H9 (cell line): Measurements from ENCODE around the gene CXCL12. TPM values are rescaled to one million over a fixed set of nuclear protein-coding genes. Genes with fewer than 3 reads are reported as not detected.

Experiments used
- DNase-seq: peaks from one replicate; pipeline ENCODE4 v3.0.0-alpha.2; 2017
- H2AFZ ChIP-seq: one replicate; pipeline ENCODE4 v1.6.1; 2013; ENCODE audit warnings: mild to moderate bottlenecking, low read length, control low read depth, moderate library complexity
- H2AK5ac ChIP-seq: 2 replicates; pipeline ENCODE4 v1.6.1; 2013; ENCODE audit warnings: low read length, control low read depth, mixed read lengths; ENCODE audit not compliant: insufficient read length
- H2BK120ac ChIP-seq: one replicate; pipeline ENCODE4 v1.6.1; 2013; ENCODE audit warnings: low read depth, mild to moderate bottlenecking, low read length, control low read depth, inconsistent platforms; ENCODE audit not compliant: poor library complexity, severe bottlenecking
- H2BK12ac ChIP-seq: 2 replicates; pipeline ENCODE4 v1.6.1; 2013; ENCODE audit warnings: low read length, control low read depth, mixed read lengths, low read depth; ENCODE audit not compliant: insufficient read length
- H2BK15ac ChIP-seq: 2 replicates; pipeline ENCODE4 v1.6.1; 2013; ENCODE audit warnings: low read depth, low read length, control low read depth
- H2BK20ac ChIP-seq: one replicate; pipeline ENCODE4 v1.6.1; 2013; ENCODE audit warnings: low read depth, mild to moderate bottlenecking, low read length, control low read depth, inconsistent platforms; ENCODE audit not compliant: poor library complexity, severe bottlenecking
- H2BK5ac ChIP-seq: 2 replicates; pipeline ENCODE4 v1.6.1; 2013; ENCODE audit warnings: low read length, control low read depth, mixed read lengths; ENCODE audit not compliant: insufficient read length
- H3K14ac ChIP-seq: 2 replicates; pipeline ENCODE4 v1.6.1; 2013; ENCODE audit warnings: low read length, control low read depth; ENCODE audit not compliant: insufficient read depth
- H3K18ac ChIP-seq: 2 replicates; pipeline ENCODE4 v1.6.1; 2013; ENCODE audit warnings: low read depth, mild to moderate bottlenecking, mixed read lengths, low read length, control low read depth; ENCODE audit not compliant: insufficient read length
- H3K23ac ChIP-seq: 2 replicates; pipeline ENCODE4 v1.6.1; 2013; ENCODE audit warnings: low read length, control low read depth, mixed read lengths, low read depth; ENCODE audit not compliant: insufficient read length
- H3K23me2 ChIP-seq: 2 replicates; pipeline ENCODE4 v1.6.1; 2013; ENCODE audit warnings: low read depth, mild to moderate bottlenecking, mixed read lengths, low read length, control low read depth; ENCODE audit not compliant: insufficient read length, poor library complexity, severe bottlenecking
- H3K27ac ChIP-seq: 2 replicates; pipeline ENCODE4 v1.5.1; 2013; ENCODE audit warnings: low read length, control low read depth, mixed read lengths, low read depth; ENCODE audit not compliant: insufficient read length
- H3K27me3 ChIP-seq: 2 replicates; pipeline ENCODE4 v1.6.1; 2013; ENCODE audit warnings: low read length, control low read depth, inconsistent platforms; ENCODE audit not compliant: insufficient read depth
- H3K4ac ChIP-seq: 2 replicates; pipeline ENCODE4 v1.6.1; 2013; ENCODE audit warnings: low read depth, mild to moderate bottlenecking, control low read depth, inconsistent platforms, low read length, moderate library complexity
- H3K4me1 ChIP-seq: 2 replicates; pipeline ENCODE4 v1.6.1; 2013; ENCODE audit warnings: low read length, control low read depth, inconsistent platforms; ENCODE audit not compliant: insufficient read depth
- H3K4me2 ChIP-seq: 2 replicates; pipeline ENCODE4 v1.6.1; 2013; ENCODE audit warnings: low read length, control low read depth, mixed read lengths; ENCODE audit not compliant: insufficient read length, insufficient read depth
- H3K56ac ChIP-seq: 2 replicates; pipeline ENCODE4 v1.6.1; 2013; ENCODE audit warnings: low read depth, mild to moderate bottlenecking, mixed read lengths, low read length, control low read depth; ENCODE audit not compliant: insufficient read length
- H3K79me1 ChIP-seq: 2 replicates; pipeline ENCODE4 v1.6.1; 2013; ENCODE audit warnings: low read depth, mild to moderate bottlenecking, moderate library complexity, low read length, control low read depth, inconsistent platforms; ENCODE audit not compliant: insufficient read depth, poor library complexity, severe bottlenecking
- H3K79me2 ChIP-seq: 2 replicates; pipeline ENCODE4 v1.6.1; 2013; ENCODE audit warnings: low read length, control low read depth, inconsistent platforms; ENCODE audit not compliant: insufficient read depth
- H3K9ac ChIP-seq: 2 replicates; pipeline ENCODE4 v1.6.1; 2013; ENCODE audit warnings: low read length, control low read depth, mixed read lengths; ENCODE audit not compliant: insufficient read length; ENCODE audit errors: extremely low read depth
- H3K9me3 ChIP-seq: one replicate; pipeline ENCODE4 v1.6.1; 2013; ENCODE audit warnings: low read depth, low read length, inconsistent platforms; ENCODE audit not compliant: control insufficient read depth
- H3T11ph ChIP-seq: one replicate; pipeline ENCODE4 v1.6.1; 2013; ENCODE audit warnings: mild to moderate bottlenecking, low read length, control low read depth, inconsistent platforms
- H4K20me1 ChIP-seq: one replicate; pipeline ENCODE4 v1.6.1; 2013; ENCODE audit not compliant: control insufficient read depth, insufficient read length, insufficient read depth
- H4K5ac ChIP-seq: 2 replicates; pipeline ENCODE4 v1.6.1; 2013; ENCODE audit warnings: low read depth, mild to moderate bottlenecking, mixed read lengths, low read length, control low read depth; ENCODE audit not compliant: insufficient read length
- H4K8ac ChIP-seq: replicated peaks from 2 replicates; pipeline ENCODE4 v1.6.1; 2013; ENCODE audit warnings: low read length, control low read depth, mixed read lengths, low read depth; ENCODE audit not compliant: insufficient read length
- H4K91ac ChIP-seq: 2 replicates; pipeline ENCODE4 v1.6.1; 2013; ENCODE audit warnings: low read depth, mild to moderate bottlenecking, moderate library complexity, mixed read lengths, low read length, control low read depth; ENCODE audit not compliant: insufficient read length
- H3K27ac Mint-ChIP-seq, 3 experiments: 2 replicates in 2 of 3; 3 replicates in 1 of 3; pipeline ENCODE4 v1.8.0; 2020 to 2021; ENCODE audit warnings: mixed read lengths in 3 of 3, mild to moderate bottlenecking in 1 of 3, moderate library complexity in 1 of 3
- H3K27me3 Mint-ChIP-seq: 2 replicates; pipeline ENCODE4 v1.8.0; 2021; ENCODE audit warnings: low read depth, mild to moderate bottlenecking, moderate library complexity, mixed read lengths
- H3K36me3 Mint-ChIP-seq, 3 experiments: 2 replicates in 2 of 3; 3 replicates in 1 of 3; pipeline ENCODE4 v1.8.0; 2020 to 2021; ENCODE audit warnings: low read depth in 3 of 3, mixed read lengths in 3 of 3; ENCODE audit not compliant: insufficient read depth in 1 of 3
- H3K4me1 Mint-ChIP-seq, 2 experiments: 2 replicates each; pipeline ENCODE4 v1.8.0; 2020; ENCODE audit warnings: mixed read lengths in 2 of 2
- H3K4me3 Mint-ChIP-seq, 2 experiments: 2 replicates in 1 of 2; 3 replicates in 1 of 2; pipeline ENCODE4 v1.8.0; 2020 to 2021; ENCODE audit warnings: mild to moderate bottlenecking in 2 of 2, mixed read lengths in 2 of 2, moderate library complexity in 1 of 2
- H3K9me3 Mint-ChIP-seq, 2 experiments: 2 replicates in 1 of 2; 3 replicates in 1 of 2; pipeline ENCODE4 v1.8.0; 2020; ENCODE audit warnings: mild to moderate bottlenecking in 2 of 2, mixed read lengths in 2 of 2, moderate library complexity in 1 of 2
- WGBS: extraction: QIAGEN DNeasy Blood & Tissue Kit; methylation state at CpG from one replicate; pipeline ENCODE4 v1.1.7; 2013; ENCODE audit warnings: missing lambda C conversion rate, low lambda C conversion rate, mixed read lengths; ENCODE audit not compliant: insufficient read length; ENCODE audit errors: extremely low coverage; 5-methylcytosine and 5-hydroxymethylcytosine counted together
- total RNA-seq: library from RNA; stranded (reverse); gene quantifications from 2 replicates; pipeline ENCODE4 v1.2.1, GENCODE V29; 2021
- TF ChIP-seq, protein P1 (sequence below): fragments of 200-600 bp; sonication (generic); conservative IDR thresholded peaks from 3 replicates; pipeline ENCODE4 v1.8.0; 2021; ENCODE audit warnings: antibody characterized with exemption, mild to moderate bottlenecking

CXCL12 gene
- total RNA-seq, 1 experiment from 2014 or later: 28.3 TPM

DNA sequence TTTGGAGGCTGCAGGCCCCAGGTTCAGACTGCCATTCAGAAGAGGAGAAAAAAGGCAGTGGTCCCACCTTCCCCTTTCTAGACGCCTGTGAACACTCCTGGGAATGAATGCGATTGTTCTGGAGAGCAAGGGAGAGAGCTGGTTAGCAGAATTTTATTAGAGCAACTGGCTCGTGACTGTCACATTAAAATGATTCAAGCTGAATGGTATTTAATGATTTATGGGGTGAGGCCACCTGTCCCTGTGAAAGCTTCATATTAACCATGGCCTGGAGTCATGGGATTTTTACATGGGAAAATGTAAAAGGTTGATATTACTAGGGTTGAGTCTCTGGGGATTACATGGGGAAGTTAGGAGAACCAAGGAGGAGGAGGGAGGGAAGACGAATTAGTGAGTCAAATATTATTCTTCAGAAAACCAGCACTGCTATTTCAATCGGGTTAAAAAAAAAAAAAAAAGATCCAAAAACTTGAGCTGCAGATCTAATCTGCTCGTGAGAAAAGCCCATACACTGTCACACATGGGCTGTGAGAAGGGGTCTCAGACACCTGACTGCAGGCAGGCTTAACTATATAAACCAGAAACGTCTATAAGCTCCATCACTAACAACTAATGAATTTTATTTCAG, 8.3 kb downstream of the CXCL12 start:
- H4K20me1 ChIP-seq: no peaks in the 10 kb centered on the region
- H4K91ac ChIP-seq: no peak overlapping the region
- no peak for DNase-seq
- no peak overlapping the region for H3K4me2 ChIP-seq
- H3K18ac ChIP-seq: no peak overlapping the region
- H3K14ac ChIP-seq: no peak overlapping the region
- H4K8ac ChIP-seq: no peak overlapping the region
- H3K27me3 ChIP-seq: no peaks in the 10 kb centered on the region
- peaks cover 68 to 71% of the 10 kb centered on the region in 2 experiments for H3K4me1 Mint-ChIP-seq
- H3K4me3 Mint-ChIP-seq: no peak overlapping the region
- no CpG with 5 or more reads among the region's 7 CpGs for WGBS
- no peaks in the 10 kb centered on the region for H3K23me2 ChIP-seq
- no peaks in the 10 kb centered on the region for H3K79me2 ChIP-seq
- H4K5ac ChIP-seq: no peak overlapping the region
- H2BK15ac ChIP-seq: no peak overlapping the region
- no peak overlapping the region for H2AFZ ChIP-seq
- H2BK12ac ChIP-seq: no peak overlapping the region
- peaks cover 6% of the 10 kb centered on the region for H3K27me3 Mint-ChIP-seq
- no peak overlapping the region for H3K4ac ChIP-seq
- H3K23ac ChIP-seq: no peak overlapping the region
- TF ChIP-seq, protein P1, sequence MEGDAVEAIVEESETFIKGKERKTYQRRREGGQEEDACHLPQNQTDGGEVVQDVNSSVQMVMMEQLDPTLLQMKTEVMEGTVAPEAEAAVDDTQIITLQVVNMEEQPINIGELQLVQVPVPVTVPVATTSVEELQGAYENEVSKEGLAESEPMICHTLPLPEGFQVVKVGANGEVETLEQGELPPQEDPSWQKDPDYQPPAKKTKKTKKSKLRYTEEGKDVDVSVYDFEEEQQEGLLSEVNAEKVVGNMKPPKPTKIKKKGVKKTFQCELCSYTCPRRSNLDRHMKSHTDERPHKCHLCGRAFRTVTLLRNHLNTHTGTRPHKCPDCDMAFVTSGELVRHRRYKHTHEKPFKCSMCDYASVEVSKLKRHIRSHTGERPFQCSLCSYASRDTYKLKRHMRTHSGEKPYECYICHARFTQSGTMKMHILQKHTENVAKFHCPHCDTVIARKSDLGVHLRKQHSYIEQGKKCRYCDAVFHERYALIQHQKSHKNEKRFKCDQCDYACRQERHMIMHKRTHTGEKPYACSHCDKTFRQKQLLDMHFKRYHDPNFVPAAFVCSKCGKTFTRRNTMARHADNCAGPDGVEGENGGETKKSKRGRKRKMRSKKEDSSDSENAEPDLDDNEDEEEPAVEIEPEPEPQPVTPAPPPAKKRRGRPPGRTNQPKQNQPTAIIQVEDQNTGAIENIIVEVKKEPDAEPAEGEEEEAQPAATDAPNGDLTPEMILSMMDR: no peak
- no peak overlapping the region; a peak in 2 of 7 replicates for H3K27ac Mint-ChIP-seq
- peaks cover 26% of the 10 kb centered on the region; the same call in 1 of the 2 replicates for H3K4me1 ChIP-seq
- no peaks in the 10 kb centered on the region for H3K79me1 ChIP-seq
- H2AK5ac ChIP-seq: no peak overlapping the region
- no peak overlapping the region for H2BK120ac ChIP-seq
- no peak overlapping the region for H3T11ph ChIP-seq
- H3K9me3 Mint-ChIP-seq: no peaks in the 10 kb centered on the region; a peak in 1 of 5 replicates
- no peak overlapping the region for H2BK5ac ChIP-seq
- no peak overlapping the region for H3K27ac ChIP-seq
- H3K36me3 Mint-ChIP-seq: peaks cover 65 to 78% (median 76%) of the 10 kb centered on the region in 3 experiments
- no peak overlapping the region for H3K9ac ChIP-seq
- no peaks in the 10 kb centered on the region for H3K9me3 ChIP-seq
- no peak overlapping the region for H2BK20ac ChIP-seq
- no peak overlapping the region for H3K56ac ChIP-seq
